Heart left ventricle (tissue), 16 donors: ENCODE data around the gene LSG1. TPM values are rescaled to one million over a fixed set of nuclear protein-coding genes. Genes with fewer than 3 reads are reported as not detected.

Experiments used
- ATAC-seq, 4 donors: fragments of 200-7000 bp; cut with Tn5 transposase; one replicate each; pipeline ENCODE4 v1.9.1; 2020 to 2022; ENCODE audit warnings: moderate library complexity in 4 of 4, mild to moderate bottlenecking in 3 of 4, moderate number of reproducible peaks in 1 of 4
- DNase-seq, 5 donors: peaks; one replicate each; pipeline ENCODE4 v3.0.0-alpha.2; 2020
- H3K27ac ChIP-seq, 12 donors: fragments of 200-600 bp; sonication (generic) in 4 of 12; one replicate each; pipeline versions ENCODE4 v1.5.0 to v1.8.0; 2016 to 2022; ENCODE audit warnings: mild to moderate bottlenecking in 2 of 12
- H3K27me3 ChIP-seq, 9 donors: fragments of 200-600 bp; sonication (generic) in 2 of 9; one replicate each; pipeline versions ENCODE4 v1.5.1 to v1.8.0; 2016 to 2022; ENCODE audit warnings: mild to moderate bottlenecking in 3 of 9
- H3K36me3 ChIP-seq, 9 donors: fragments of 200-600 bp; sonication (generic) in 2 of 9; one replicate each; pipeline versions ENCODE4 v1.5.0 to v1.8.0; 2018 to 2022; ENCODE audit warnings: mild to moderate bottlenecking in 2 of 9
- H3K4me1 ChIP-seq, 12 donors: fragments of 200-600 bp; sonication (generic) in 4 of 12; one replicate each; pipeline versions ENCODE4 v1.5.0 to v1.8.0; 2016 to 2022; ENCODE audit warnings: mild to moderate bottlenecking in 3 of 12
- H3K4me3 ChIP-seq, 12 donors: fragments of 200-600 bp; sonication (generic) in 4 of 12; one replicate each; pipeline versions ENCODE4 v1.5.0 to v1.8.0; 2017 to 2022; ENCODE audit warnings: mild to moderate bottlenecking in 9 of 12, moderate library complexity in 4 of 12
- H3K9me3 ChIP-seq, 12 donors: fragments of 200-600 bp; sonication (generic) in 4 of 12; one replicate each; pipeline versions ENCODE4 v1.5.0 to v1.8.0; 2016 to 2022; ENCODE audit warnings: mild to moderate bottlenecking in 1 of 12
- POLR2A ChIP-seq, 2 donors: fragments of 450-650 bp; IDR thresholded peaks; one replicate each; pipeline ENCODE4 v1.6.1; 2017; ENCODE audit warnings: antibody characterized with exemption in 2 of 2, mild to moderate bottlenecking in 2 of 2, moderate library complexity in 2 of 2
- WGBS, 4 donors: extraction: QIAGEN DNeasy Blood & Tissue Kit in 2 of 4; methylation state at CpG; one replicate each; pipeline versions ENCODE4 v1.1.5 to v1.1.7; 2013 to 2018; 5-methylcytosine and 5-hydroxymethylcytosine counted together
- intact Hi-C, 10 donors: fragments of 100-400 bp; cut with DNase I; formaldehyde crosslinking; loops; one replicate each; pipeline versions ENCODE4 v1.11.1 to v1.14.2; 2022
- polyA plus RNA-seq, 2 donors: library from polyadenylated mRNA; stranded (reverse); fragments of 200-250 nt; gene quantifications; one replicate each; pipeline ENCODE4 v1.2.3, GENCODE V29; 2013
- total RNA-seq, 9 donors: library from RNA; depleted of rRNA in 2 of 9; stranded (reverse); fragments of >200 nt in 2 of 9; fragmentation: NEBNext Ultra II Directional in 3 of 9; extraction: Animal tissue kit (Norgen Biotek cat#: 25700) in 3 of 9; gene quantifications; one replicate each; pipeline versions ENCODE4 v1.1.0 to v1.2.4, GENCODE V29; 2016 to 2023
- TF ChIP-seq, protein P1 (sequence below), 12 donors: fragments of 200-600 bp; sonication (generic) in 4 of 12; IDR thresholded peaks; one replicate each; pipeline versions ENCODE4 v1.5.0 to v1.8.0; 2018 to 2022; ENCODE audit warnings: antibody characterized with exemption in 12 of 12, mild to moderate bottlenecking in 5 of 12
- donor health status: ischemic (EF 13 %, LVEDD 7.1; RV severe dilation, severe dysfunction).
- donor health status: healthy with polysubstance abuse.
- donor health status: DM: no; HTN: yes; CAD: no.
- donor health status: DM: no; HTN: no; CAD: no.
- donor health status: ischemic (EF 25% LVEDD 6.9; RV normal size, moderate dysfunction).
- donor health status: ischemic (EF 25% LVEDD 5.7; RV mildly dilated, moderate dysfunction).
- donor health status: healthy.
- donor health status: DM: yes; HTN: yes; CAD: no.
- donor health status: ischemic (EF 35%, LVEDD 5.7; RV mildly dilated, moderate dysfunction).
- donor health status: nonischemic (EF 11% LVEDD 7.7; RV severe dilation, severe dysfunction).
- donor health status: DM: yes; HTN: yes; CAD: no.
- donor health status: PGD.
- donor health status: ischemic (EF 29% LVEDD 5.4; RV normal size, mild dysfunction).
- donor health status: nonischemic (EF 23%, LVEDD 6.1; RV moderate dilation, normal function).

Gene LSG1
- total and polyA plus RNA-seq, 11 donors = 9.6 to 26.9 (median 18.9) TPM

DNA sequence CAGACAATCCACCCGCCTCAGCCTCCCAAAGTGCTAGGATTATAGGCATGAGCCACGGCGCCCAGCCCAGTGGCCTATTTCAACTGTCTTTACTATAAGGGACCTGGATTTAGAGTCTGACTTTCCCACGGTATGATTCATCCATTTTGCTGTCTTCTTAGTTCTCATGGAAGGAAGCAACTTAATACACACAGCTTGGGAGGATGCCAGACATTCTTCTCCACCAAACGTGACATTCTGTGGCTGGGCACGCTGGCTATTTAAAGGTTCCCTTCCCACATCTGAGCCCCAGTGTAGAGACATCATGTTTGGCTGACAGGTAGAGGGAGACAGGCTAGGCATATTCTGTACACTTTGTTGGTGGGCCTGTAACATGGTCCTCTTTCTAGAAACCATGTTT lies 39.9 kb upstream of the LSG1 start:
- ATAC-seq (peak; percentile 67 to 92 (median 90)), DNase-seq (peak in 4 of 5 donors; percentile 51 to 76 (median 64))
- Histone ChIP-seq H3K36me3 (no peaks in the 10 kb centered on the region), H3K27ac (peak overlapping the region in 4 of 12 donors; percentile 8 to 54 (median 16)), H3K4me3 (no peak overlapping the region), H3K27me3 (no peaks in the 10 kb centered on the region), H3K9me3 (peaks cover 0 to 5% (median 0%) of the 10 kb centered on the region in 12 donors), H3K4me1 (peaks cover 0 to 13% (median 9%) of the 10 kb centered on the region in 12 donors)
- intact Hi-C loops = no loop called here
- WGBS, 4 donors = 35 to 39% (median 37%) methylated on average over 6 of the region's 6 CpGs
- TF ChIP-seq, protein P1, sequence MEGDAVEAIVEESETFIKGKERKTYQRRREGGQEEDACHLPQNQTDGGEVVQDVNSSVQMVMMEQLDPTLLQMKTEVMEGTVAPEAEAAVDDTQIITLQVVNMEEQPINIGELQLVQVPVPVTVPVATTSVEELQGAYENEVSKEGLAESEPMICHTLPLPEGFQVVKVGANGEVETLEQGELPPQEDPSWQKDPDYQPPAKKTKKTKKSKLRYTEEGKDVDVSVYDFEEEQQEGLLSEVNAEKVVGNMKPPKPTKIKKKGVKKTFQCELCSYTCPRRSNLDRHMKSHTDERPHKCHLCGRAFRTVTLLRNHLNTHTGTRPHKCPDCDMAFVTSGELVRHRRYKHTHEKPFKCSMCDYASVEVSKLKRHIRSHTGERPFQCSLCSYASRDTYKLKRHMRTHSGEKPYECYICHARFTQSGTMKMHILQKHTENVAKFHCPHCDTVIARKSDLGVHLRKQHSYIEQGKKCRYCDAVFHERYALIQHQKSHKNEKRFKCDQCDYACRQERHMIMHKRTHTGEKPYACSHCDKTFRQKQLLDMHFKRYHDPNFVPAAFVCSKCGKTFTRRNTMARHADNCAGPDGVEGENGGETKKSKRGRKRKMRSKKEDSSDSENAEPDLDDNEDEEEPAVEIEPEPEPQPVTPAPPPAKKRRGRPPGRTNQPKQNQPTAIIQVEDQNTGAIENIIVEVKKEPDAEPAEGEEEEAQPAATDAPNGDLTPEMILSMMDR (IDR thresholded peaks at IDR 0.05) = peak in 3 of 12 donors; percentile 17 to 23 (median 17)
- TF ChIP-seq POLR2A (IDR thresholded peaks at IDR 0.05) = no peak

- DNase-seq (no peak), ATAC-seq (no peak)
- H3K4me1 ChIP-seq = peaks cover 0 to 13% (median 9%) of the 10 kb centered on the region in 12 donors
- intact Hi-C loops = no loop called here
- WGBS, 4 donors = 86 to 93% (median 90%) methylated on average over 3 of the region's 3 CpGs
- H3K36me3 ChIP-seq = no peaks in the 10 kb centered on the region
- no peak overlapping the region for H3K4me3 ChIP-seq
- no peaks in the 10 kb centered on the region for H3K27me3 ChIP-seq
- peaks cover 0 to 5% (median 0%) of the 10 kb centered on the region in 12 donors for H3K9me3 ChIP-seq
- TF ChIP-seq, protein P1 (IDR thresholded peaks at IDR 0.05) = no peak
- TF ChIP-seq POLR2A (IDR thresholded peaks at IDR 0.05) = no peak
- peak overlapping the region in 3 of 12 donors; percentile 8 to 16 (median 15) for H3K27ac ChIP-seq
Measured at GRCh38 chr3:194711286-194711685, 39.3 kb upstream of the LSG1 start.

DNA sequence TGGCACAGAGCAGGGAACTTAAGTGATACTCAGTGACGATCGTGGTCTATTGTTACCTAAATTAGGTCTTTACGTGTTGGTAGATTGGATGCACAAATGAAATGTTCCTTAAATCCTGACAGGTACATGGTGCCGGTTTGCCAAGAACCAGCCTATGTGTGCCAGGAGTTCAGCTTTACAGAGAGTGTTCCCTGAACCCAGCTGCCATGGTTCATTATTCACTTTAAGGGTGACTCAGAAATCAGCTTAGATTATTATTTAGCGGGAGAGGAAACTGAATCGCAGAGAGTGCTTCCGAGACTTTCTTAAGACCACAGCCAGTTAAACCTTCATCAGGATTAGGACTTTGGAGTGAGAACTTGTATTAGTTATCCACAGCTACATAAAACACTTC lies 35.2 kb upstream of the LSG1 start:
- ATAC-seq = no peak
- intact Hi-C loops = no loop called here
- no peaks in the 10 kb centered on the region for H3K27me3 ChIP-seq
- H3K27ac ChIP-seq = no peak overlapping the region
- H3K9me3 ChIP-seq = peaks cover 0 to 5% (median 0%) of the 10 kb centered on the region in 12 donors
- TF ChIP-seq, protein P1 (IDR thresholded peaks at IDR 0.05) = no peak
- no peak for TF ChIP-seq POLR2A (IDR thresholded peaks at IDR 0.05)
- DNase-seq = no peak
- 88 to 93% (median 92%) methylated on average over 7 of the region's 7 CpGs for WGBS, 4 donors
- H3K36me3 ChIP-seq = no peaks in the 10 kb centered on the region
- peaks cover 0 to 12% (median 6%) of the 10 kb centered on the region in 12 donors for H3K4me1 ChIP-seq
- no peak overlapping the region for H3K4me3 ChIP-seq

DNA sequence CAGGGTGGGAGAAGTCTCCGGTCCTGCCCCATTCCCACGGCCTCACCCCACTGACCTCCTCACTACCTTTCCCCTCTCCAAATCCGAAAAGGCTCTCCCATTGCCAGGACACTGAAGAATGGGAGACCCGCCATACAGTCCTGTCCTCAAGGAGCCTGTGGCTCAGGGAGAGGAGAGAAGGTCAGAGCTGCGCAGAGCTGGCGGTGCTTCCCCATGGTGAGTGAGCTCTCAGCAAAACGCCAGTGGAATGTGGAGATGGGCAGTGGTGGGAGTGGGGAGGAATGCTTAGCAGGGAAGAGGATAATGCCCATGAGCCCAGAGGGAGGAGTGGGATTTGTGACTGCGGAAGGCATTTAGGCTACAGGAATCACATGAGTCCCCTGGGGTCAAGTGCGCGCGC lies 33.8 kb upstream of the LSG1 start:
- peaks cover 0 to 5% (median 0%) of the 10 kb centered on the region in 12 donors for H3K9me3 ChIP-seq
- no peak for DNase-seq
- intact Hi-C loops = no loop called here
- no peak overlapping the region for H3K4me3 ChIP-seq
- no peaks in the 10 kb centered on the region for H3K4me1 ChIP-seq
- H3K27ac ChIP-seq = no peak overlapping the region
- ATAC-seq = no peak
- TF ChIP-seq, protein P1 (IDR thresholded peaks at IDR 0.05) = no peak
- TF ChIP-seq POLR2A (IDR thresholded peaks at IDR 0.05) = no peak
- H3K36me3 ChIP-seq = no peaks in the 10 kb centered on the region
- H3K27me3 ChIP-seq = no peaks in the 10 kb centered on the region
- 76 to 93% (median 82%) methylated on average over 10 to 11 of the region's 11 CpGs for WGBS, 4 donors
